ENCODE data around the gene TMEFF2. TPM values are rescaled to one million over a fixed set of nuclear protein-coding genes. Genes with fewer than 3 reads are reported as not detected.

Gene TMEFF2
- total RNA-seq, 1 donor from 2014 or later = not detected

DNA sequence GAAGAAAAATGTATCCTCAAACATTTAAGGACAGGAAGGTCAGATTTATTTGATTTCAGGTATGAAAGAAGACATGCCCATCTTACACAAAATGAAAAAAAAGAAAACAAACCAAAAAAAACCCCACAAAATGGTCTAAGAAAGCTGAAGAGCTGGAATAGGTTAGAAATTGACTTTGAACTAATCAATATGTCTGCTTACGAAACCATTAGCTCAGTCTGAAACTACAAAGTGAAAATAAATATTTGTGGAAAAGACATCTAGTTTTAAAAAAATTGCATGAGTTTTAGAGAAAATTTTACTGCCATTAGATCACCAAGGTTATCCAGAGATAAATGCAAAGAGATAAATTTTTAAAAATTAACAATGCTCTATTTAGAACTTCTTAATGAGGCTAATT lies 125.3 kb downstream of the TMEFF2 start:
- DNase-seq (ENCODE audit: low spot score) = no peak

DNA sequence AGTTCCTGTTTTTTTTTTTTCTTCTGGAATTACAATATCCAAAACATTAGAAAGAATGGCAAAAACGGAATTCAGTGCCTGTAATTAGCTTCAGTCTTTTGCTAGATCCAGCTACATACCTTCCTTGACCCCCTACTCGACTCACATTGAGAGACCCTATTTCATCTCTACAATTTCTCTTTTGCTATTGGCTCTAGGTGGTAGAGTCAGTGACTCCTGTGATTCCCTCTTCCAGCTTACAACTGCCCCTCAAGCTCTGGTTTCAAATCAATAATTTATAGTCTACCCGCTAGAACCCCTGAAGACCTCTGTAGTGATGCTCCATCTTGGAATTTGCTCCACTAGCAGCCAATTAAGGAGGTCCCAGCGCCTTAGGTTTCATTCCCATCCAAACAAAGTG lies 125.8 kb downstream of the TMEFF2 start:
- no peak for DNase-seq (ENCODE audit: low spot score)

DNA sequence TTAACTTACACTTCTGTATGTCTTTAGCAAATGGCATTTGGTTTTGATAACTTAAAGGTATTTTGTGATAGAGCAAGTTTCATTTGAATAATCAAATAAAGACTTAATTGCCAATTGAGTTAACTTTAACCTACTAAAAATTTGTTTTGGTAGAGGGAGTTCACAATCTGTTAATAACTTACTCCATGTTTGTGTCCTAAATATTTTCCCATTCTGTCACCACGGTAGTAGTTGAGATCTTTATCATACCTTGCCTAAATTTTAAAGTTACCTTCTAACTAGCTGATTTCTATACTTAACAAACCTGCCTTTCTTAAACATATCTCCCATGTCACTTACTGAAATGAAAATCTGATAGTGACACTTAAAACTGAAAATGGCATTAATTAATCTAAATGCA lies 127.1 kb downstream of the TMEFF2 start:
- DNase-seq (ENCODE audit: low spot score) = no peak

DNA sequence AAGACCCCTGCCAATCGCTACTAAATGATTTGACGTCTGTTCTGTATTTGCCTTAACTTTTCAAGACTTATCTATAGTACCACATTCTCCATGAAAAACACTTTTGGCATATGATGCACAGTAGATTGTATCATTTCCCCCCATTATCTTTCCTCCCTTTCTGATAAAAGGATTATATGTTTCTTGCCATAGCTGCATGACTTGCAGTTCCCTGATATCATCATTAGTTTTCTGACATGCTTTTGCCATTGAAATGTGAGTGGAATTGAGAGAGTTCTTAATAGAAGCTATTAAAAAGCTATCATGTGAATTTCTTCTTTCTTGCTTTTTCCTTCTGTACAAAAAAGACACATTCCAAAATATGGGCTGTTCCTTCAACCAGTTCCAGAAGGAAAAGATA lies 130.3 kb downstream of the TMEFF2 start:
- no peak for DNase-seq (ENCODE audit: low spot score)

DNA sequence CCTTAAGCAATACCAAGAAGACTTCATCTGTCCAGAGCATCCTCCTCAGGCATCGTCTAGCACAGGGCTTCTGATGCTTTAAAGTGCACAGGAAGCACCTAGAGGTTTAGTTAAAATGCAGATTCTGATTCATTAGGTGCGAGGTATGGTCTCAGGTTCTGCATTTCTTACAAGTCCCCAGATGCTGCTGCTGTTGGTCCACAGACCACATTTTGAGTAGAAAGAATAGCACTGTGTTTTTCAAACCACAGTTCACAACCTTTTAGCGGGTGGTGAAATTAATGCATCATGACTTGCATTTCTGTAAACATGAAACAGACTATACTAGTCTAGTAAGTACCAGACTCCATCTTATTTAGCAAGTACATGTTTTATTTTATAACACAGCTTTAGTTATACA lies 134.6 kb downstream of the TMEFF2 start:
- no peak for DNase-seq (ENCODE audit: low spot score)

DNA sequence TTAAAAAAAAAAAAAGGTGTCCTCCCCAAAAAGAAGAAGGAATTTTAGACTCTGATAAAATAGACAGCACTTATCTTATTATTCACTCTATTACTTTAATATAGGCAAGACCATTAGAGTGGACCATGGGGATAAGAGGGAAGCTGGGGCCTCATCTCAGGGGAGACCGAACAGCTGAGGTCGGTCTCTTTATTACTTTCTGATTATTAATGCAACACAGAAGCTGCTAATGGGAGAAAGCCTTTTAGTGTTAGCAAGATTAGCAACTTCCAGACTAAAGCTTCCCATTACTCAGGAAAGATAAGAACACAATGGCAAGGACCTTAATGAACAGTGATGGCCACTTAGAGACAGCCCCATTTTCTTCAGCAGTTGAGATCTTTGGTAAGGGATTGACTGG lies 135.5 kb downstream of the TMEFF2 start:
- no peak for DNase-seq (ENCODE audit: low spot score)

DNA sequence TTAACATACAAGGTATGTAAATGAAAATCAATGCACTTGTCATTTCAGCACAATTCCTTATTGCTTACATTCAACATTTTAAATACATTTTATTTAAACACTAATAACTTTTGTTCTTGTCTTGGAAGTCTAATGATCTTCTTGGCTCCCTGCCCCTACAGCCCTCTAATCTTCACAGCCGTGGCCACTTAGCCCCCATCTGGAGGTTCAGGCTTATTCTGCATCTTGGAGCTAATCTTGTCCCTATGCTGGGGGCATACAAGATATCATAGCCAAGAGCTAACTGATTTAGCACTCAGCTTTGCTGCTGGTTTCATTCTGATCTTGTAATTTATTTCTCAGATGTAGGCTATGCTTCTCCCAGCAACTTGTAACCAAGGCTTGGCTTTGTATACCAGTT lies 140.8 kb downstream of the TMEFF2 start:
- DNase-seq (ENCODE audit: low spot score) = no peak

DNA sequence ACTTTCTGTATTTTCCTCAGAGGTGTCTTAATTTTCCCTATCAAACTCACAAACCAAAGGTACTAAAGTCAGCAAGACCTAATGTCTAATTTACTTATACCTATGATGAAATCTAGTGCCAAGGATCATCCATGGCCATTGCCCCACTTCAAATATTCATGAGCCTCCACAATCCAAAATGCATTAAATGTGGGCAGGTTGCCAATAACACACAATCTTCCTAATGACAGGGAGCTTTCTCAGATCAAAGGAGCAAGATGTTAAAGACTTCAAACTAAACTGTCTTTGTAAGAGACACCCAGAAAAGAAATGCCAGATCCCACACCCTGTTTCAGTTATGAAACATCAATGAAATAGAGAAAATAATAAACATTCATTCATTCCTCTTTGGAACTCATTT lies 143.2 kb downstream of the TMEFF2 start:
- DNase-seq (ENCODE audit: low spot score) = no peak

DNA sequence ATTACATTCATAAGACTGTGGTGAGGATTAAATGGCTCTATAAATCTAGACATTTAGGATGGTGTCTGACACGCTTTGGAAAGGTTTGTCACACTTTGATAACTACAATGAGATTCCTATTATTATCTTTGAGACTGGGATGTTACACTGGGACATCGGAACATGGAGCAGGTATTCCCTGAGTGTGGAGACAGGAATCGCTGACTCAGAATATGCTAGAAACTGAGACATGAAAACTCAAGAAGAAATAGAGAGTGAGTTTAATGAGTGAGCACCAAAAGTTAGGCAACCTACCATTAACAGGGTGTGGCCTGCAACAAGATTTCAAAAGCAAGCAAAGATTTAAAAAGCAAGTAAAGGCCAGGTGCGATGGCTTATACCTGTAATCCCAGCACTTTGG lies 145.4 kb downstream of the TMEFF2 start:
- DNase-seq (ENCODE audit: low spot score) = no peak

DNA sequence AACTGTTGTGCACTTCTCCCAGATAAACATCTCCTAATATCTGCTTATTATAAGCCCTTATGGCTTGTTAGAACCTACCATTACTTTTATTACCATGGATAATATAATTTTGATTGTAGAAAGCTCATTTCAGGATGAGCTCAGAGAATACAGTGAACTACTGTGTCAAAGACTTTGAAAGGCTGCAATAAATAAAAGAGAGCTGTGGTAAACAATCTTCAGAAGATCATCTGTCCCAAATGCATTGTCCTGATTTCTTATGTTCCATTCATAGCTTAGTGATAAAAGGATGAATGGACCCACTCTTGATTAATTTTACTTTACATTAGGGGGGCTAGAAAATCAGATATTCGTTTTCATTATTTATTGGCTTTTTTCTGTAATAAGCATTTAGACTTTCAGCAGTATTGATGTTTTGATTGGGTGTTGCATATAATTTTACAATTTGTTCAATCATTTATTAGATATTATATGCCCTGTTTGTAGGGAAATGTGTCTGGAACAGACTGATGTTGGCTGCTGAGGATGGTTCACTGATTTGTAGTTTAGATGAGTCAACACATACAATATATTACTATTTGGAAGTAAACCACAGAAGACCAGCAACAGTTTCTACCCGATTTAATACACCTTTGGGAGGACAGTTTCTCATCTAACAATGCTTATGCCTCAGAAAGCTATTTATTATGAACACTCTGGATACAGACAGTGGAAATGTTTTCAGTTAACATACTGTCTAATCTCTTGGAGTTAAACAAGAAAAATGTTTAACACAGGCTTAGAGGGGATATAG lies 147.2 kb downstream of the TMEFF2 start:
- no peak for DNase-seq (ENCODE audit: low spot score)

DNA sequence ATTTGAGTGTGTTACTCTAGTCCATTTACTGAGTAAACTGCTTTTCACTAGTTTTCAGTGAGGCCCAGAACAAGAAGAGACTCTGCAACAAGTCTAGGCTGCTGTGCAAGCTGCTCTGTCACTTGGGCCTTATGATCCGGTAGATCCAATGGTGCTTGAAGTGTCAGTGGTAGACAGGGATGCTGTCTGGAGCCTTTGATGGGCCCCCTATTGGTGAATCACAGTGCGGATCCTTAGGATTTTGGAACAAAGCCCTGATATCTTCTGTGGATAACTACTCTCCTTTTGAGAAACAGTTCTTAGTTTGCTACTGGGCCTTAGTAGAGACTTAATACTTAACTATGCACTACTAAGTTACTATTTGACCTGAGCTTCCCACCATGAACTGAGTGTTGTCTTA lies 150.2 kb downstream of the TMEFF2 start:
- DNase-seq (ENCODE audit: low spot score) = no peak

DNA sequence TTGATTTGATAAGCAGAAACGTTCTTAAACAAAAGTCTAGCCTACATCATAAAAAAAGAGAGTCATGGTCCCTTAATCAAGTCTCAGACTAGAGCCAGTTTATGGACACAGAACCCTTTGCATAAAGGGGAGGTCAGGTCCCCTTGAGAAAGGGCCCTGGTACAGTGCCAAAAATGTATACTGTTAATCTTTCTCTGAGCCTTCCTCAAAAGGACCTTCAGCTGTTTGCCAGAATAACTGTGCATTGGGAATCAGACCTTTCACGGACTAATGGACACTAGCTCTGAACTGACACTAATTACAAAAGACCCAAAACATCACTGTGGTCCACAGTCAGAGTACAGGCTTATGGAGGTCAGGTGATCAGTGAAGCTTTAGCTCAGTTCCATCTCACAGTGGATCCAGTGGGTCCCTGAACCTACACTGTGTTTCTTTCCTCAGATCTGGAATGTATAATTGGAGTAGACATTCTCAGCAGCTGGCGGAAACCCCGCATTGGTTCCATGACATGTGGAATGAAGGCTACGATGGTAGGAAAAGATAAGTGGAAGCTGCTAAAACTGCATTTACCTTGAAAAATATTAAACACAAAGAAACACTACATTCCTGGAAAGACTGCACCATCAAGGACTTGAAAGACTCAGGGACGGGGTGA lies 151.4 kb downstream of the TMEFF2 start:
- no peak for DNase-seq (ENCODE audit: low spot score)

DNA sequence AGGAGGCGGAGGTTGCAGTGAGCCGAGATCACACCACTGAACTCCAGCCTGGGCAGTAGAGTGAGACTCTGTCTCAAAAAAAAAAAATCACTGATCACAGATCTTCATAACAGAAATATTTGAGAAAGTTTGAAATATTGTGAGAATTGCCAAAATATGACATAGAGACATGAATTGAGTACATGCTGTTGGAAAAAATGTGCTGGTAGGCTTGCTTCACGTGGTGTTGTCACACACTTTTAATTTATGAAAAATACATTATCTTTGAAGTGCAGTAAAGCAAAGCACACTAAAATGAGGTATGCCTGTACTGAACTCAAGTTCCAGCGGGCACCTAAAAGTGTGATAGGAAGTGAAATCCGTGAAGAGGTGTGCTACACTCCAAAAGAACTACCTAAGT lies 152.6 kb downstream of the TMEFF2 start:
- no peak for DNase-seq (ENCODE audit: low spot score)

DNA sequence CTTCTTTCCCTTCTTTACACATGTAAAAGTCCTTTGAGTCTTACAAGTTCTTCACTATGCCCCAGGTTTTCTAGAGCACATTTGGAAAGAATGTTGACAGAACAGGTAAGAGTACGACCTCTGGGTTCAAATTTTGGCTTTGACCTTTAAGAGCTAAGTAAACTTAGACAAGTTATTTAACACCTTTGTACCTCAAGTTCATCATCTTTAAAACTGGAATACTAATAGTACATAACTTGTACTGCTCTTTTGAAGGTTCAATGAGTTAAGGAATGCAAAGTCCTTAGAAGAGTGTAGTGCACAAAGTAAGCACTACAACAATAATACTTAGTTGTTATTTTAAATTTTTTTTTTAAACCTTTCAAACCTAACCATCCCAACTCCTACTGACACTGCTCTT lies 156.6 kb downstream of the TMEFF2 start:
- DNase-seq (ENCODE audit: low spot score) = no peak

DNA sequence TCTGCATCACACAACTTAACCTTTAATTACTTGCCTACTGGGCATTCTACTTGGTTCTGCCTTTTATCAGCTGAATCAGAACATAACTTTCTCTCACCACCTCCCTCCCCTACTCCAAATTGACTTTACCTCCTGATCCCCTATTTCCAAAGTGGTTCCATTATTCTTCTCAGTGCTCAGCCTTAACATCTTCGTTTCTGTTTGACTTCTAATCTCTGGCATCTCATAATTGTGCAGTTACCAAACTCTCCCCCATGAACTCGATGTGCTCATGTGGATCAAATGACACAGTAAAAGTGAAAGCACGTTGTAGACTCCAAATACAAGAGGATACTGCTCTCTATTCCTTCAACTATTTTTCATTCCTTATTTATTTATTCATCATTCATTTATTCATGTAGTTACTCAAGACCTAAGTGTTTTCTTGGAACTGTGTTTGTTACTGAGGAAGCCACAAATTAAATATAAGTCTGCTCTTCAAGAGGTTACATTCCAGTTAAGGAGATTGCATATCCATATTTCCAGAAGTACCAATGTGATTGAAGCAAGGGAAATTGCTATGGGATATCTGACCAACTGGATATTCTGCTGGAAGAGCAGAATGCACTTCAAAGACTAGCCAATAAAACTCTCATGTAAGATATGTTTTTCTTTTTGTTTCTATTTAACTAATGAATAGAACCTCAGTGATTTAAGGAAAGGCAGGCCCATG lies 158.8 kb downstream of the TMEFF2 start:
- DNase-seq (ENCODE audit: low spot score) = no peak

DNA sequence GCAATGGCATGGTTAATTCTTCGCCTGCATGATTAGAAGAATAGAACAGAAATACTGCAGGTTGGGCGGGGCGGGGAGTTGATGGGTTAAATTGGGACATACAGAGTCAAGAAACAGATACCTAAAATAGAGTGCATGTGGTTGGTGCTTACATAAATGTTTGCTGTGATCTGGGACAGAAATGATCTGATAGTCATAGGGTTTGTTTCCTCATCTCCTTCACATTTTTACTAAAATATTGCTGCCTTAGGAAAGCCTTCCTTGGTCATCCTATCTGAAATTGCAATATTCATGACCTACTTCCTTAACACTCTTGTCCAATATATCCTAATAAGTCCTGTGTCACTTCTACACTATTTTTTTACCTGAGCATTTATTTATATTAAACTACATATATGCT lies 163.9 kb downstream of the TMEFF2 start:
- DNase-seq (ENCODE audit: low spot score) = no peak

DNA sequence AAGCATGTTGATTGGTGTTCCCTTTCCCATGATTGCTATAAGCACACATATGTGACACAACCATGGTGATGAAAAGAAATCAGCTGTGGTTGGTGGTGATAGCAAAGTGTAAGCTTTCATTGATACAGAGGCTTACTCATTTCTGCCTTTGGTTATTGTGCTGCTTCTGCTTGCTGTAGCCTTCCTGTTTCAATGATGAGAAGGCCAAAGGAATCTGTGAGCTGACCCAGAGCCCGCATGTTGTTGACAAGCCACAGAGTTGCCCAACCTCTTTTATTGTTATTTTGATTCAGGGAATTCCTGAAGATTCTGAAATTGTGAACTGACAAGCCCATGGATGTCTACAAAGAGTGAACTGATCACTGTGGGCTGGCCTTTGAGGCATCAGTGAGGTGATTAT lies 164.4 kb downstream of the TMEFF2 start:
- no peak for DNase-seq (ENCODE audit: low spot score)

DNA sequence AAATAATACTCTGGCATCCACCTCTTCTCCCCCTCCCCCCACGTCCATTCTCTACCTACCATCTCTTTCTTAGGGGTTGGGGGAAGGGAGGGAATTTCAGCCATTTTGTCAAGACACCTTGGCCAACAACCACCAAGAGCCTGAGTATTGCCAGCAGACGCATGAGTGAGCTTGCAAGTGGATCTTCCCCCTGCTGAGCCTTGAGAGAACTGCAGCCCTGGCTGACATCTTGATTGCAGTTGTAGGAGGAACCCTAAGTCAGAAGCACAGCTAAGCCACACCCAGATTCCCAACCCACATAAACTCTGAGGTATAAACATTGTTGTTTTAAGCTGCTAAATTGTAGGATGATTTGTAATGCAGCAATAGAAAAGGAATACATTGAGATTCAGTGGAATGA lies 165.6 kb downstream of the TMEFF2 start:
- no peak for DNase-seq (ENCODE audit: low spot score)

DNA sequence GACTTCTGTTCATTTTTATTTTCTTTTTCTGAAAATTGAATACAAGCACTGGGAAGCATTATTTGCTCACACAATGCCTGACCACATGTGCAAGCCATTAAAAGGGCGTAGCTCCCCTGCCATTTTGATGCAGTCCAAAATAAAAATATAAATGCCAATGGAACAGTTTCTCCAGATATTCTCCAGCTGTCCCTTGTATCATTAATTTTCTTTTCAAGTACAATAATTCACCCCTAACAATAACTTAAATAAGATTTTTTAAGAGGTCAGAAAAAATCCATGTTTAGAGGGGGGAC lies 168.0 kb downstream of the TMEFF2 start:
- no peak for DNase-seq (ENCODE audit: low spot score)

DNA sequence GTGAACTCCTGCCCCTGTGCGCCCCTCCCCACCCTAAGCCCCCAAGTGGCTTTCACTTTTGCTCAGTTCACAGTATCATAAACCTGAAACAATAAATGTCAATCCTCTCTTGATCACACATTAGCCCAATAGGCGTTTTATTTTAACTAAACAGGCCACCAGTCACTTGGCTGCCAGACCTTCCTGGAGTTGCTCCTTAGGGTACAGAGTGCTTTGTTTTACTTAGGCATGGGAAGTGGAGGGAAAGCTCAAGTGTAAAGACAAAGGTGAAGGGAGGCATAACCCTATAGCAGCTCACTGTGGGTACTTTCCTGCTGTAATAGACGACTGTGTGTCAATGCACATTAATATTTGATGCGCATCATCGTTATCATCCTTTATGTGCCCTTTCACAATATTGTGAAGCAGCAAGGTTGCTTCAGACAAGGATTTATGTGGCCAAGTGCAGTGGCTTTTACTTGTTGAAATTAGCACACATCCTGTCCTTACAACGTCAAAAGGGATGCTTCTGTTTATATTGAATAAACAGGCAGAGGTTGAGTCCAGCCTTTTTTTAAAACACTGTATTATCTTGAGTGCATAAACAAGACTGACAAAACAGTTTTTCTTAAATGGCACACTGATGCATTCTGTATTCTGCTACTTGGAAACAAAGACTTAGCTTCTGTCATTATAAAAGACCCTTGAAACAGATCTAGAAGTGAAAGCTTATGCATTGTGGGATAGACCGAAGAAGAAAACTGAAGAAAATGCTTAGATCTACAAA lies 168.5 kb downstream of the TMEFF2 start:
- no peak for DNase-seq (ENCODE audit: low spot score)

DNA sequence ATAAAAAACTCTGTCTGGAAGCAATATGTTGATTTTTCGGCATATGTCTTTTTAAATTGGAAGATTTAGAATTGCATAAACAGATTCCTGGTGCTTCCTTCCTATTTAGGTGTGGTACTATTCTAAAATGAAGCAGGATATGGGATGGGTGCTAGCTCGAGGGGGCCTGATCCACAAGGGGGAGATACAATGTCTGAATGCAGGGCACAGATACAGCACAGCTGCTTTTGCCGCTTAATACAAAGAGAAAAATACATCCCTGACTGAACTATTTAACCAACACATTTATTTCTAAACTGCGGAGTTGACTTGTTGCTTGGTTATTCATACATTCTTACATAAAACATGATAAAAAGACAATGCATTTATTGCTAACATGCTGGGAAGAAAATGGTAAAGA lies 169.1 kb downstream of the TMEFF2 start:
- DNase-seq (ENCODE audit: low spot score) = no peak

DNA sequence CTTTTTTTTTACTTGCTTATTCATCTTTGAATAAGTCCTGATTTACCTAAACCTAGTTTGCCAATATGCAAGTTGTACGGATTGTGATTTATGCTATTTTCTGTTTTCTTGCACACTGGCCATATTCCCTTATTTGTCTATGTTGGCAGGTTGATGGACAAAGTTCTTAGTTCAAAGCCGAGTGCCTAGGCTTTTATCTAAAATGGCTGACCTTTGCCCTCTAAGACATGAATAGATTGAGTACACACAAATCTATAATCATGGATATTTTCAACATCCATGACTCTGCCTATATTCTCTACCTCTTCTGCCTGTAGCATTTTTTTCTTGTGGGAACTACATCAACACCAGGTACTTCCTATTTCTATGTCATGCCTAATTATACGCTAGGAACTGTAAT lies 171.7 kb downstream of the TMEFF2 start:
- no peak for DNase-seq (ENCODE audit: low spot score)
